ENCODE data around the gene RGS7.

DNA sequence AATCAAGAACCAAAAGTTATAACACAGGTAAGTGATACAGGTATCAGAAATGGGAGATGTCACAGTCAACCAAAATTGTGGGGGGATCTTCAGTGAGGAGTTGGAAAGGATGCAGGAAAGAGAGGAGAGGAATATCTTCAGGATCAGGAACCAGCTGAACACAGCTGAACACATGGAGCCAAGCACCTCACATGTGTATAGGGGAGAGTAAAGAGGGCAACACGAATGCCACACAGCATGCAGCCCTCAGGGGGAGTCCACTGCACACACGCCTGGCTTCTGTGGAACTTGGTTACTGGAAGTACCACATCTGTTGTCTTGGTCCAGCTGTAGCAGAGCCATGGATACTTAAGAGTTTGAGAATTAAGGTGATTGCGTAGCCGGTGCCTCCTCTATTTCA is 218.8 kb downstream of the RGS7 start:
- no peak for TF ChIP-seq CTCF (optimal IDR thresholded peaks at IDR 0.05 in 1 of 3, IDR thresholded peaks at IDR 0.05 in 1 of 3, conservative IDR thresholded peaks at IDR 0.05 in 1 of 3; ENCODE audit: extremely low read depth in 1 of 3, insufficient read depth in 2 of 3, low read length in 3 of 3)
- no peak for TF ChIP-seq EZH2 (IDR thresholded peaks at IDR 0.05; ENCODE audit: low read length)

All from keratinocyte (primary cell).